Activated T-cell treated with anti-CD3 and anti-CD28 coated beads for 1 hour (primary cell): Measurements from ENCODE around the gene RARB.

Experiments
- DNase-seq: peaks from one replicate; pipeline ENCODE4 v3.0.0-alpha.2; 2020; ENCODE audit warnings: low read depth

RARB gene

GRCh38 chr3:25554376-25554775, 126.3 kb downstream of the RARB start:
- no peak for DNase-seq

GRCh38 chr3:25555695-25556437, 127.8 kb downstream of the RARB start:
- no peak for DNase-seq

GRCh38 chr3:25556447-25556846, 128.4 kb downstream of the RARB start:
- DNase-seq: no peak

- no peak for DNase-seq
Measured at GRCh38 chr3:25557694-25558093, 129.6 kb downstream of the RARB start.

- DNase-seq: no peak
Measured at GRCh38 chr3:25558121-25558520, 130.1 kb downstream of the RARB start.

- no peak for DNase-seq
Measured at GRCh38 chr3:25558796-25559195, 130.7 kb downstream of the RARB start.

GRCh38 chr3:25563601-25564000, 135.5 kb downstream of the RARB start:
- DNase-seq: no peak

GRCh38 chr3:25564075-25564474, 136.0 kb downstream of the RARB start:
- DNase-seq: no peak

- DNase-seq: no peak
Measured at GRCh38 chr3:25565807-25566206, 137.7 kb downstream of the RARB start.

- no peak for DNase-seq
Measured at GRCh38 chr3:25566358-25566920, 138.4 kb downstream of the RARB start.

GRCh38 chr3:25567388-25567787, 139.3 kb downstream of the RARB start:
- DNase-seq: no peak

GRCh38 chr3:25567806-25568524, 139.9 kb downstream of the RARB start:
- DNase-seq: no peak

- DNase-seq: no peak
Measured at GRCh38 chr3:25568525-25569078, 140.5 kb downstream of the RARB start.

GRCh38 chr3:25571285-25571684, 143.2 kb downstream of the RARB start:
- no peak for DNase-seq

GRCh38 chr3:25572336-25572735, 144.3 kb downstream of the RARB start:
- DNase-seq: no peak

GRCh38 chr3:25572919-25573385, 144.9 kb downstream of the RARB start:
- DNase-seq: no peak

- DNase-seq: no peak
Measured at GRCh38 chr3:25573386-25574171, 145.5 kb downstream of the RARB start.

- DNase-seq: no peak
Measured at GRCh38 chr3:25574172-25574765, 146.2 kb downstream of the RARB start.

GRCh38 chr3:25575001-25575400, 146.9 kb downstream of the RARB start:
- no peak for DNase-seq

- DNase-seq: no peak
Measured at GRCh38 chr3:25576146-25576545, 148.1 kb downstream of the RARB start.

GRCh38 chr3:25576831-25577454, 148.9 kb downstream of the RARB start:
- DNase-seq: no peak
